ENCODE data around the gene SNX14.
"Not testable (repeated sequence)": the region's sequence is repeated elsewhere in the genome, so short reads cannot be mapped to it uniquely, and the experiment has no call there.

The SNX14 gene

GRCh38 chr6:85593438-85594196, at the start of gene SNX14:
TSS of gene SNX14 (minus strand) at chr6:85593858. CDS start at chr6:85593718, 140 bp downstream.
- Histone ChIP-seq H3K4me1 (ENCODE audit: control insufficient read depth, insufficient read depth, low read length) (no peaks in the 10 kb centered on the region), H3K36me3 (ENCODE audit: control insufficient read depth, insufficient read depth, low read length) (no peaks in the 10 kb centered on the region), H3K9me3 (ENCODE audit: control insufficient read depth, insufficient read depth, low read length) (no peaks in the 10 kb centered on the region), H3K27me3 (ENCODE audit: control insufficient read depth, insufficient read depth, low read length) (peaks cover 5% of the 10 kb centered on the region), H3K9ac (ENCODE audit: low read depth, low read length) (peak within 1 kb of the TSS; percentile 87), H3K4me3 (ENCODE audit: low read depth, low read length) (peak within 1 kb of the TSS; percentile 93)

GRCh38 chr6:85642774-85643536, 49.3 kb upstream of the SNX14 start, which contains the start of gene SYNCRIP:
TSS of gene SYNCRIP (minus strand) at chr6:85642886. CDS start at chr6:85641439, 1,447 bp downstream.
- Histone ChIP-seq H3K9me3 (ENCODE audit: control insufficient read depth, insufficient read depth, low read length) (no peaks in the 10 kb centered on the region), H3K27me3 (ENCODE audit: control insufficient read depth, insufficient read depth, low read length) (no peaks in the 10 kb centered on the region), H3K4me3 (ENCODE audit: low read depth, low read length) (peak within 1 kb of the TSS; percentile 98), H3K36me3 (ENCODE audit: control insufficient read depth, insufficient read depth, low read length) (peaks cover 18% of the 10 kb centered on the region), H3K9ac (ENCODE audit: low read depth, low read length) (peak within 1 kb of the TSS; percentile 100), H3K4me1 (ENCODE audit: control insufficient read depth, insufficient read depth, low read length) (peaks cover 17% of the 10 kb centered on the region)

GRCh38 chr6:85641897-85642773, 48.5 kb upstream of the SNX14 start:
- Histone ChIP-seq H3K36me3 (ENCODE audit: control insufficient read depth, insufficient read depth, low read length) (peaks cover 27% of the 10 kb centered on the region), H3K4me3 (ENCODE audit: low read depth, low read length) (peak overlapping the region; percentile 98), H3K9me3 (ENCODE audit: control insufficient read depth, insufficient read depth, low read length) (no peaks in the 10 kb centered on the region), H3K27me3 (ENCODE audit: control insufficient read depth, insufficient read depth, low read length) (no peaks in the 10 kb centered on the region), H3K9ac (ENCODE audit: low read depth, low read length) (peak overlapping the region; percentile 100), H3K4me1 (ENCODE audit: control insufficient read depth, insufficient read depth, low read length) (peaks cover 17% of the 10 kb centered on the region)

- peak overlapping the region; percentile 100 for H3K9ac ChIP-seq (ENCODE audit: low read depth, low read length)
- no peaks in the 10 kb centered on the region for H3K9me3 ChIP-seq (ENCODE audit: control insufficient read depth, insufficient read depth, low read length)
- peaks cover 33% of the 10 kb centered on the region for H3K36me3 ChIP-seq (ENCODE audit: control insufficient read depth, insufficient read depth, low read length)
- peak overlapping the region; percentile 98 for H3K4me3 ChIP-seq (ENCODE audit: low read depth, low read length)
- no peaks in the 10 kb centered on the region for H3K27me3 ChIP-seq (ENCODE audit: control insufficient read depth, insufficient read depth, low read length)
- H3K4me1 ChIP-seq (ENCODE audit: control insufficient read depth, insufficient read depth, low read length), result peaks cover 17% of the 10 kb centered on the region
Measured at GRCh38 chr6:85641522-85641896, 47.9 kb upstream of the SNX14 start.

- peak overlapping the region; percentile 100 for H3K9ac ChIP-seq (ENCODE audit: low read depth, low read length)
- H3K27me3 ChIP-seq (ENCODE audit: control insufficient read depth, insufficient read depth, low read length), result no peaks in the 10 kb centered on the region
- H3K9me3 ChIP-seq (ENCODE audit: control insufficient read depth, insufficient read depth, low read length), result no peaks in the 10 kb centered on the region
- peaks cover 17% of the 10 kb centered on the region for H3K4me1 ChIP-seq (ENCODE audit: control insufficient read depth, insufficient read depth, low read length)
- H3K36me3 ChIP-seq (ENCODE audit: control insufficient read depth, insufficient read depth, low read length), result peaks cover 39% of the 10 kb centered on the region
- peak overlapping the region; percentile 98 for H3K4me3 ChIP-seq (ENCODE audit: low read depth, low read length)
Measured at GRCh38 chr6:85640821-85641220, 47.2 kb upstream of the SNX14 start.

- Histone ChIP-seq H3K27me3 (ENCODE audit: control insufficient read depth, insufficient read depth, low read length) (no peaks in the 10 kb centered on the region), H3K4me1 (ENCODE audit: control insufficient read depth, insufficient read depth, low read length) (peaks cover 13% of the 10 kb centered on the region), H3K9me3 (ENCODE audit: control insufficient read depth, insufficient read depth, low read length) (no peaks in the 10 kb centered on the region), H3K36me3 (ENCODE audit: control insufficient read depth, insufficient read depth, low read length) (peaks cover 59% of the 10 kb centered on the region), H3K4me3 (ENCODE audit: low read depth, low read length) (no peak overlapping the region), H3K9ac (ENCODE audit: low read depth, low read length) (peak overlapping the region; percentile 3)
Measured at GRCh38 chr6:85637579-85637978, 43.9 kb upstream of the SNX14 start.

GRCh38 chr6:85632164-85632942, 38.7 kb upstream of the SNX14 start:
- Histone ChIP-seq H3K36me3 (ENCODE audit: control insufficient read depth, insufficient read depth, low read length) (peaks cover 36% of the 10 kb centered on the region), H3K4me1 (ENCODE audit: control insufficient read depth, insufficient read depth, low read length) (peaks cover 3% of the 10 kb centered on the region), H3K9me3 (ENCODE audit: control insufficient read depth, insufficient read depth, low read length) (no peaks in the 10 kb centered on the region), H3K27me3 (ENCODE audit: control insufficient read depth, insufficient read depth, low read length) (no peaks in the 10 kb centered on the region), H3K9ac (ENCODE audit: low read depth, low read length) (no peak overlapping the region), H3K4me3 (ENCODE audit: low read depth, low read length) (no peak overlapping the region)

GRCh38 chr6:85631117-85631516, 37.5 kb upstream of the SNX14 start:
- not testable (repeated sequence) for H3K4me1 ChIP-seq (ENCODE audit: control insufficient read depth, insufficient read depth, low read length); H3K27me3 ChIP-seq (ENCODE audit: control insufficient read depth, insufficient read depth, low read length); H3K4me3 ChIP-seq (ENCODE audit: low read depth, low read length); H3K9ac ChIP-seq (ENCODE audit: low read depth, low read length); H3K9me3 ChIP-seq (ENCODE audit: control insufficient read depth, insufficient read depth, low read length)
- peaks cover 24% of the 10 kb centered on the region for H3K36me3 ChIP-seq (ENCODE audit: control insufficient read depth, insufficient read depth, low read length)

- Histone ChIP-seq H3K4me1 (ENCODE audit: control insufficient read depth, insufficient read depth, low read length) (peaks cover 3% of the 10 kb centered on the region), H3K9me3 (ENCODE audit: control insufficient read depth, insufficient read depth, low read length) (no peaks in the 10 kb centered on the region), H3K4me3 (ENCODE audit: low read depth, low read length) (no peak overlapping the region), H3K27me3 (ENCODE audit: control insufficient read depth, insufficient read depth, low read length) (no peaks in the 10 kb centered on the region), H3K9ac (ENCODE audit: low read depth, low read length) (no peak overlapping the region), H3K36me3 (ENCODE audit: control insufficient read depth, insufficient read depth, low read length) (peaks cover 5% of the 10 kb centered on the region)
Measured at GRCh38 chr6:85628353-85628752, 34.7 kb upstream of the SNX14 start.

- Histone ChIP-seq H3K27me3 (ENCODE audit: control insufficient read depth, insufficient read depth, low read length) (no peaks in the 10 kb centered on the region), H3K9ac (ENCODE audit: low read depth, low read length) (no peak overlapping the region), H3K36me3 (ENCODE audit: control insufficient read depth, insufficient read depth, low read length) (peaks cover 10% of the 10 kb centered on the region), H3K4me1 (ENCODE audit: control insufficient read depth, insufficient read depth, low read length) (no peaks in the 10 kb centered on the region), H3K9me3 (ENCODE audit: control insufficient read depth, insufficient read depth, low read length) (no peaks in the 10 kb centered on the region), H3K4me3 (ENCODE audit: low read depth, low read length) (no peak overlapping the region)
Measured at GRCh38 chr6:85620308-85620707, 26.6 kb upstream of the SNX14 start.

GRCh38 chr6:85614780-85615179, 21.1 kb upstream of the SNX14 start:
- H3K27me3 ChIP-seq (ENCODE audit: control insufficient read depth, insufficient read depth, low read length), result no peaks in the 10 kb centered on the region
- H3K36me3 ChIP-seq (ENCODE audit: control insufficient read depth, insufficient read depth, low read length), result peaks cover 6% of the 10 kb centered on the region
- H3K9ac ChIP-seq (ENCODE audit: low read depth, low read length), result no peak overlapping the region
- H3K9me3 ChIP-seq (ENCODE audit: control insufficient read depth, insufficient read depth, low read length), result no peaks in the 10 kb centered on the region
- H3K4me1 ChIP-seq (ENCODE audit: control insufficient read depth, insufficient read depth, low read length), result no peaks in the 10 kb centered on the region
- H3K4me3 ChIP-seq (ENCODE audit: low read depth, low read length), result no peak overlapping the region
